GF-D8 (cell line): ENCODE measurements around the gene SEMA6D.

Source experiments
- DNase-seq: peaks from one replicate; lab custom pipeline; 2025; lab: John Stamatoyannopoulos, UW

The SEMA6D gene

GRCh38 chr15:47743385-47743784, 26.1 kb downstream of the SEMA6D start:
- no peak for DNase-seq

- DNase-seq: no peak
These were observed 26.6 kb downstream of the SEMA6D start for GRCh38 chr15:47743886-47744285.

- no peak for DNase-seq
These were observed 27.2 kb downstream of the SEMA6D start for GRCh38 chr15:47744496-47744895.

- no peak for DNase-seq
These were observed 27.7 kb downstream of the SEMA6D start for GRCh38 chr15:47744973-47745372.

- DNase-seq: no peak
These were observed 29.2 kb downstream of the SEMA6D start for GRCh38 chr15:47746516-47746915.

- no peak for DNase-seq
These were observed 32.9 kb downstream of the SEMA6D start for GRCh38 chr15:47750030-47750739.

GRCh38 chr15:47750740-47751262, 33.5 kb downstream of the SEMA6D start:
- DNase-seq: no peak

GRCh38 chr15:47753591-47753990, 36.3 kb downstream of the SEMA6D start:
- no peak for DNase-seq

GRCh38 chr15:47754312-47754711, 37.0 kb downstream of the SEMA6D start:
- DNase-seq: no peak

- DNase-seq: no peak
These were observed 38.6 kb downstream of the SEMA6D start for GRCh38 chr15:47755941-47756340.

GRCh38 chr15:47756872-47757271, 39.6 kb downstream of the SEMA6D start:
- DNase-seq: no peak

- DNase-seq: no peak
These were observed 40.0 kb downstream of the SEMA6D start for GRCh38 chr15:47757331-47757730.

GRCh38 chr15:47762621-47763020, 45.3 kb downstream of the SEMA6D start:
- DNase-seq: no peak

- no peak for DNase-seq
These were observed 47.4 kb downstream of the SEMA6D start for GRCh38 chr15:47764666-47765065.

- no peak for DNase-seq
These were observed 49.1 kb downstream of the SEMA6D start for GRCh38 chr15:47766406-47766805.

- DNase-seq: no peak
These were observed 49.7 kb downstream of the SEMA6D start for GRCh38 chr15:47767035-47767434.

- no peak for DNase-seq
These were observed 51.4 kb downstream of the SEMA6D start for GRCh38 chr15:47768735-47769134.

GRCh38 chr15:47769166-47769565, 51.9 kb downstream of the SEMA6D start:
- no peak for DNase-seq

- no peak for DNase-seq
These were observed 55.8 kb downstream of the SEMA6D start for GRCh38 chr15:47773143-47773542.

GRCh38 chr15:47778263-47778770, 61.0 kb downstream of the SEMA6D start:
- no peak for DNase-seq

- no peak for DNase-seq
These were observed 63.7 kb downstream of the SEMA6D start for GRCh38 chr15:47780971-47781370.

GRCh38 chr15:47781527-47781926, 64.2 kb downstream of the SEMA6D start:
- no peak for DNase-seq

- no peak for DNase-seq
These were observed 67.5 kb downstream of the SEMA6D start for GRCh38 chr15:47784820-47785219.

- no peak for DNase-seq
These were observed 69.1 kb downstream of the SEMA6D start for GRCh38 chr15:47786371-47786770.
